Activated naive CD8-positive, alpha-beta T cell (primary cell): Measurements from ENCODE around the gene ZCCHC14.

Experiments used
- H3K27ac Mint-ChIP-seq: one replicate; pipeline ENCODE4 v1.8.0; 2021; ENCODE audit warnings: mixed read lengths
- H3K27me3 Mint-ChIP-seq: one replicate; pipeline ENCODE4 v1.8.0; 2021; ENCODE audit warnings: mixed read lengths
- H3K36me3 Mint-ChIP-seq: one replicate; pipeline ENCODE4 v1.8.0; 2021; ENCODE audit warnings: mixed read lengths
- H3K4me1 Mint-ChIP-seq: one replicate; pipeline ENCODE4 v1.8.0; 2021; ENCODE audit warnings: low read depth, mixed read lengths
- H3K4me3 Mint-ChIP-seq: one replicate; pipeline ENCODE4 v1.8.0; 2021; ENCODE audit warnings: mild to moderate bottlenecking, mixed read lengths
- H3K9me3 Mint-ChIP-seq: one replicate; pipeline ENCODE4 v1.8.0; 2021; ENCODE audit warnings: low read depth, mixed read lengths

ZCCHC14 gene

DNA sequence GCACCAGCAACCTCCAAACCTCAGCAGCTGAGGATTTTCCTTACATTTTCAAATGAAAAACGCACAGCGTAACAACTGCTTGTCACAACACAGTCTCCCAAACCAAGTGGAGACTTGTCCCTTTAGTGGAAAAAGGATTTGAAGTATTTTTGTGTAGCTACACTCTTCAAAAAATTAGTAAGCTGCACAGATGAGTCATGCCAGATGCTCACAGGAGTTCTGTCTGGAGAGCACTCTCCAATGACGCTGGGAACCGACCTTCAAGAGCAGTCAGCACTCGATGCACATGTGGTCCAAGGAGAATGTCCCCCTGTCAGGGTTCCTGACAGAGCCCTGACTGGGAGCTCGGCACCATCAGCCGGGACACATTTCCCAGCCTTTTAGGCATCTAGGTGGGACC lies 60.9 kb downstream of the ZCCHC14 start:
- Mint-ChIP-seq H3K36me3 (peaks cover 2% of the 10 kb centered on the region), H3K4me1 (peaks cover 20% of the 10 kb centered on the region), H3K4me3 (no peak overlapping the region), H3K27me3 (no peaks in the 10 kb centered on the region), H3K27ac (no peak overlapping the region), H3K9me3 (no peaks in the 10 kb centered on the region)

DNA sequence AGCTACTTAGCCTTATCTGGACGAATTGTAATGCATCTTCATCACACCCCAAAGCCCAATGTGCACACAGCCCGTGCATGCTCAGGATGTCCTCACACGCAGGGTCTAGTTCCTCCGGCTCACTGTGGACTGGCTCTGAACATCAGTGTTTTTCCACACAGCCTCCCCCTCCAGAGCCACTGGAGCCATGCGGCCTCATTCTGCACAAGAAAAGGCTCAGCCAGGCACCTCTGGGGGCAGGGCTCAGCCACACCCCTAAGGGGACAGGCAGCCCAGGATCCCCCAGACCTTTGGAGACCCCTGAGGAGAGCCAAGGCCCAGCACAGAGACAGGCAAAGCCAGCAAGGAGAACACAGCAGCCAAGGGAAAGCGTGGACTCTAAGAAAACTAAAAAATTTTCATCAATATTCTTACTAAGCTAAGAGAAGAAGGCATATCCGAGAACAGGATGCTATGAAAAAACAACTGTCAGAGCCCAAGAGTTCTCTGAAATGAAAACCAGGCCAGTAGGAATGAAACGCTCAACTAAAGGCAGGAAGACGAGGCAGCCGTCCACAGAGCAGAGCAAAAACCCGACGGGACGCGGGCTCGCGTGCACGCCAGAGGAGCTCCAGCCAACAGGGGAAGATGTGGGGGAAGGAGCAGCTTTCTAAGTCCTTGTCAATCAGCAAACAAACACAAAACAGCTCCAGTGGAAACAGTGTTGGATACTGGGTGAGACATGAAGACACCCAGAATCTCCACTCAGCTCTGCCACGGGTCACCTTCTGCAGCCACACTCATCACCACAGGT lies 66.2 kb downstream of the ZCCHC14 start:
- H3K4me3 Mint-ChIP-seq, result no peak overlapping the region
- no peaks in the 10 kb centered on the region for H3K4me1 Mint-ChIP-seq
- H3K9me3 Mint-ChIP-seq, result no peaks in the 10 kb centered on the region
- H3K27me3 Mint-ChIP-seq, result no peaks in the 10 kb centered on the region
- H3K36me3 Mint-ChIP-seq, result peaks cover 4% of the 10 kb centered on the region
- no peak overlapping the region for H3K27ac Mint-ChIP-seq

DNA sequence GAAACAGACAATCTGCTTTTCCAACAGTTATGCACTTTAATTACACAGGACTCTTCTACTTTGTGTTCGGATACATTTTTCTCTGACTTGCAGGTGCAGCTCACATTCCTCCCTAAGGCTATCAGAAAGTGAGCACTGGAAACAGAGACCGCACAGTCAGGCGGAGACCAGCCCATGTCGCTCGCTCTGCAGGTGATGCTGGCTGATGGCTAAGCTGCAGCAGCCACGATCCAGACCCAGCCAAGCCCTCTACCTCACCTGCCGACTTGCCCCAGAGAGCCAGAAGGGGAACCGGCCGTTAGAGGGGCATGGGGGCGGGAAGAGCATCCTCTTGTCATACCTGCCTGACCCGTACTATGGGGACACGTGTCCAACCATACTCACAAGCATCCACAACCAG lies 66.9 kb downstream of the ZCCHC14 start:
- no peaks in the 10 kb centered on the region for H3K9me3 Mint-ChIP-seq
- H3K27ac Mint-ChIP-seq, result no peak overlapping the region
- no peak overlapping the region for H3K4me3 Mint-ChIP-seq
- H3K36me3 Mint-ChIP-seq, result peaks cover 4% of the 10 kb centered on the region
- no peaks in the 10 kb centered on the region for H3K4me1 Mint-ChIP-seq
- no peaks in the 10 kb centered on the region for H3K27me3 Mint-ChIP-seq

DNA sequence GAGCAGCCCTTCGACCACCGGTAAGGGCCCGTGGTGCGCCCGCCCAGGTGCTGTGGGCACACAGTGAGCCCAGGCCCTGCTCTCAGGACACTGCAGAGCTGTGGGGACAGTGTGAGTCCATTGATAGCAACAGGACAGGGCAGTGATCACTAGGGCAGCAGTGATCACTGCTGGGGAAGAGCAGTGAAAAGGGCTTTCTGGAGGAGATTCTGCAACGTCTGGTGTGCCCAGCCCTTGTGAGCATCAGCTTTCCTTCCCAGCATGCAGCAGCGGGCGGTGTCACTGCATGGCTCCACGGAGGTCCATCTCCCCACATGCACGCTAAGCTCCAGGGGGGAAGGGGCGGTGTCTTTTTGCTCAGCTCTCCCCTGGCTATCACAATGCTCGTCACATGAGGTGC lies 68.6 kb downstream of the ZCCHC14 start:
- no peak overlapping the region for H3K4me3 Mint-ChIP-seq
- H3K27me3 Mint-ChIP-seq, result no peaks in the 10 kb centered on the region
- H3K9me3 Mint-ChIP-seq, result no peaks in the 10 kb centered on the region
- no peak overlapping the region for H3K27ac Mint-ChIP-seq
- H3K36me3 Mint-ChIP-seq, result peaks cover 7% of the 10 kb centered on the region
- no peaks in the 10 kb centered on the region for H3K4me1 Mint-ChIP-seq

DNA sequence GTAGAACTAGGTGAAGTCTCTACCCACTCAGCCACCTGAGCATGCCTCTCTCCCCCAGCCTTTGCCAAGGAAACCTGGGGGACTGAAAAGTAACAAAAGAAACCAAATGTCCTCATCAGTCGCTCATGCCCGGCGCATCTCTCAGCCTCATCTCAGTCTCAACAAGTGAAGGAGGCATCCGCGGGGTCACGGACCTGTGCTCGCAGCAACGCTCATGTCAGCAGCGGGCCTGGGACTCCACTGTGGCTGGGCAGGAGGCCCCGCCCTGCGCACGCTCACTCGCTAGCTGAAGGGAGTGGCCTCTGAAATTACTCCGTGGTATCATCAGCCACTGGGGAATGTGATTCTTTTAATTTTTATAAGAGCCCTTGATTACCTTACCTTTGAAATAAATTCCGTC lies 69.4 kb downstream of the ZCCHC14 start:
- H3K27me3 Mint-ChIP-seq, result no peaks in the 10 kb centered on the region

DNA sequence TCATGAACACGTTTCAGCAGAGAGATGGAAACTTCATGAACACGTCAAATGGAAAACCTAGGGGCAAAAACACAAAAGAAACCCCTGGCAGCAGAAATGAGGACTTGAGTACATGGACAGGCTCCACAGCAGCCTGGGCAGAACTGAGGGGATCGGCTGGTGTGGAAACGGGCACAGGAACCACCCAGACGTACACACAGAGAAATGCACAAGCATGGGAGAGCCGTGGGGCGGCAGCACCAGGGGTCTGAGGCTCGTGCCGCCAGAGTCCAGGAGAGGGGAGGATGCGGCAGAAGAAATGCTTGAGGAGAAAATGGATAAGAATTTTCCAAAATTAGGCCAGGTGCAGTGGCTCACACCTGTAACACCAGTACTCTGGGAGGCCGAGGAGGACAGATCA lies 70.7 kb downstream of the ZCCHC14 start:
- peaks cover 7% of the 10 kb centered on the region for H3K36me3 Mint-ChIP-seq

More for the DNA sequence above, 69.4 kb downstream of the ZCCHC14 start:
- Mint-ChIP-seq H3K36me3 (peaks cover 7% of the 10 kb centered on the region), H3K27ac (no peak overlapping the region), H3K9me3 (no peaks in the 10 kb centered on the region), H3K4me1 (no peaks in the 10 kb centered on the region), H3K4me3 (no peak overlapping the region)

DNA sequence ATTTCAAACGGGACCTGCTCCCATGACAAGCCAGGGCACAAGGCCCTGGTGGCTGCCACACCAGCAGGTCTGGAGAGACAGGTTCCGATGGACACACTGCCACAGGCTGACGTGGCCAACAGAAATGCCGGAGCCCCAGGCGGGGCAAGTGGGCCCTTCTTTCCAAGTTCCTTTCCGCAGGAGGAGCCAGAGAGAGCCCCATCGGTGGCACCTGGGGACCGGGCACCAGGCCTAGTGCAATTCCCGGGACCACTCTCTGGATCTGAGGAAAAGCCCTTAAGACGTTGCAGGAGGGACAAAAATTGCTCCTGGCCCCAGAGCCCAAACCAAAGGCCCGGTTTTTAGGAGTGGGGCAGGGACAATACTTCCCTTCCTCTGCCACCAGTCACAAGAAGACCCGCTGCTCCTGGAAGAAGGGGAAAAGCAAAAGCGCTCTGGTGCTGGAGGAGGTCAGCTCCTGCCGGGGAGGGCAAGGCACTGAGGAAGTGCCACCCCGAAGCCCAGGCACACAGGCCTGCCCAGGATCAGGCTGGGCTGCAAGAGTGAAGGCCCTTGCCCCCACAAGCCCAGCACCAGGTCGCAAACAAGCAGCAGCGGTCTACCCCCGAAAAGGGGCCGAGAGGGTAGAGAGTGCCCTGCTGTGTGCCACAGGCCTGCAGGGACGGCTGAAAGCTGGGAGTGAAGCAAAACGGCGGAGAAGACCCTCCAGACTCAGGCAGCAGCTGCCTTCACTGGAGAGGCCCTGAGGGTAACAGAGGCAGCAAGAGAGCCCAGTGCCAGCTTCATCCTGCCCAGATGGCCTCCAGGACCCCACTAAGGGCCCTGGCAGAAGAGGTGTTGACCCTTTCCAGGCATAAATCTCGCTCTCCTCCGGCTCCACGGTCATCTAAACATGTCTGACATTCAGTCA lies 71.6 kb downstream of the ZCCHC14 start:
- no peaks in the 10 kb centered on the region for H3K27me3 Mint-ChIP-seq
- H3K9me3 Mint-ChIP-seq, result no peaks in the 10 kb centered on the region
- H3K4me3 Mint-ChIP-seq, result no peak overlapping the region
- no peak overlapping the region for H3K27ac Mint-ChIP-seq
- peaks cover 7% of the 10 kb centered on the region for H3K36me3 Mint-ChIP-seq
- no peaks in the 10 kb centered on the region for H3K4me1 Mint-ChIP-seq

More for the DNA sequence above, 70.7 kb downstream of the ZCCHC14 start:
- H3K27ac Mint-ChIP-seq, result no peak overlapping the region
- H3K4me1 Mint-ChIP-seq, result no peaks in the 10 kb centered on the region
- H3K27me3 Mint-ChIP-seq, result no peaks in the 10 kb centered on the region
- no peaks in the 10 kb centered on the region for H3K9me3 Mint-ChIP-seq
- no peak overlapping the region for H3K4me3 Mint-ChIP-seq

DNA sequence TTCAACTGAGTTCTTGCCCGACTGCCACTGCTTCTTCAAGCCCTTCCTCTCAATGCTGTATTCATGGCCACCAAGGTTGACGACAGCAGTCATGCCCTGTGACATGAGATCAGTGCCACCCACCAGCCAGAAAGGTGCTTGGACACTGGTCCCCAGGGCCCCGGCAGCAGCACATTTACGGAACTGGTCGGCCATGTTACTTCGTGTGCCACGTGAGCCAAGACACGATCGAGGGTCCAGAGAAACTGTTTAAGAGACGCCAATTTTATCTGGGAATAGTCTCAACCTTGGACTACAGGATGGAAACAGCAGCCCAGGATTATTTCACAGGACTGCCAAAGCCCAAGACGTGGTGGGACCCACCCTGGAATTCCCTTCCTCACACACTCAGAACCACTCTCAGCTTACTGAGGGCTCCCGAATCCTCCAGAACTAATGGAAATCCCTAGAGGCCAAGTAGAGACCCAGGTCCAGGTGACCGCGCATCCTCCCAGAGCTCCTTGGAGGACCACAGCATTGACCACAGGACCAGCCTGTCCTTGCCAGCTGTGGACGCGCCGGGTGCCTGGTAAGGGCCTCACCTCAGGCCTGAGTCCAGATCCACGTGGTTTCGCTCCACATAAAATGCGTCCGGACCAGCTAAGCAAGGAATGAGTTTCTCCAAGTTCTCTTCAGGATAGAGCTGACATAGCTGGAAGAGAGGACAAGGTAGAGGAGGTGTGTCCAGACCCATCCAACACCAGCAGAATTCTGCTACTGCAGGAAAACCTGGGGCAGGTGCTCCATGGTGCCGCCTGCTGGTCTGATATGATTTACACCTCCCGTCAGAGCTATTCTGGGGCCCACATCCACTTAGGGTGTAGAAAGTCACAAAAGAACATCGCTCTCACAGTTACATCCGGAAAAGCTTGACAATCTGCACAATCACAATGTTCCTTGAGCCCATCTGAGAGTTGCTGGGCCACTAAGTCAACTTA lies 72.5 kb downstream of the ZCCHC14 start:
- Mint-ChIP-seq H3K27me3 (no peaks in the 10 kb centered on the region), H3K4me1 (no peaks in the 10 kb centered on the region), H3K4me3 (no peak overlapping the region), H3K27ac (no peak overlapping the region), H3K36me3 (peaks cover 7% of the 10 kb centered on the region), H3K9me3 (no peaks in the 10 kb centered on the region)

DNA sequence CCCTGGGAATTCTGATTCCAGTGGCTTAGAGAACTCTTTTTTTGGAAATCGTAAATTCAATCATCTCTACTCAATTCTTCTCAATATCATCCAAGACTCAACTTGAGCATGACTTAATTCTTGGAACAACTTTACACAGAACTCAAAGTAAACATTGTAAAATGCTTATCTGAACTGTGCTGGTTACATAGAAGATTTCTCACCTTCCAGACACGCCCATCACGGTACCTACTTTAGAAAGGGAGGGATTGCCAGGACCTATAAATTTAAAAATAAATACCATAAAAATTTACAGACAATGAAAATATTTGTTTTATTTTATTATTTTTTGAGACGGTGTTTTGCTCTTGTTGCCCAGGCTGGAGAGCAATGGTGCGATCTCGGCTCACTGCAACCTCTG lies 74.2 kb downstream of the ZCCHC14 start:
- H3K4me1 Mint-ChIP-seq, result no peaks in the 10 kb centered on the region

DNA sequence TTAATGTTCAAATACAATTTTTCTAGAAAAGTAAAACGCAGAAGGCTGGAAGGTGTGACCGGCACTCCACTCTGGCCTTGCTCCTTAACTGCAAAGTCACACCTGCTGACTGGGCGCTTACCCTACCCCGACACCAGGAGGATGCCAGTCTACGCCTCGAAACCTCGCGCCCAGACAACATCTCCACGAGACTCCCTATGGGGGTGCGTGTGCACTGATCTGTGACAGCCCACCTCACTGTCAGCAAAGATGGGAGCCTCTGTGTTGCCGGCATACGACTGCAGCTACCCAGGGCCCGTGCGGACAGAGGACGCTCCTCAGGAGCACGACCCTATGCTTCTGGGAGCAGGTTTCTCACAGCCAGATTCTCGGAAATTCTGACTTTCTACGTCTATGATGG lies 74.6 kb downstream of the ZCCHC14 start:
- Mint-ChIP-seq H3K36me3 (peaks cover 7% of the 10 kb centered on the region), H3K27ac (no peak overlapping the region), H3K9me3 (no peaks in the 10 kb centered on the region), H3K4me3 (no peak overlapping the region), H3K27me3 (no peaks in the 10 kb centered on the region), H3K4me1 (no peaks in the 10 kb centered on the region)

More for the DNA sequence above, 74.2 kb downstream of the ZCCHC14 start:
- no peak overlapping the region for H3K4me3 Mint-ChIP-seq
- no peaks in the 10 kb centered on the region for H3K9me3 Mint-ChIP-seq
- H3K27ac Mint-ChIP-seq, result no peak overlapping the region
- H3K27me3 Mint-ChIP-seq, result no peaks in the 10 kb centered on the region
- peaks cover 7% of the 10 kb centered on the region for H3K36me3 Mint-ChIP-seq

DNA sequence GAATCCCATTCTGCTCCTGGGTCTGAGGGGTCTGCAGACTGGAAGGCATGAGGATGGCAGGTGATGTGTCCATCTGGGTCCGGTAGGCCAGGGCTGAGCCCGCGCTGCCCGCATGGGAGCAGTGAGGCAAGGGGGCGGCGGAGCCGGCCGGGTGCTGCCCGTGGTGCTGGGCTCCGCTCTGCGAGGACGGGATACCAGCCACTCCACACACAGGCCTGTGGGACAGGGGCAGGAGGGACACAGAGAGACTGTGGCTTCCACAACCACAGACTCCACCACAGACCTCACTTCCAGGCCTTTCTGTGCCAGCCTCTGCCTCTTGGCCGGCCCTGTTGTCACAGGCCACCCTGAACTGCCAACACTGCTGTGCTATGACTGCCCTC lies 75.3 kb downstream of the ZCCHC14 start:
- no peaks in the 10 kb centered on the region for H3K9me3 Mint-ChIP-seq
- H3K36me3 Mint-ChIP-seq, result peaks cover 7% of the 10 kb centered on the region
- H3K4me3 Mint-ChIP-seq, result no peak overlapping the region
- H3K27me3 Mint-ChIP-seq, result no peaks in the 10 kb centered on the region
- no peaks in the 10 kb centered on the region for H3K4me1 Mint-ChIP-seq
- H3K27ac Mint-ChIP-seq, result no peak overlapping the region

DNA sequence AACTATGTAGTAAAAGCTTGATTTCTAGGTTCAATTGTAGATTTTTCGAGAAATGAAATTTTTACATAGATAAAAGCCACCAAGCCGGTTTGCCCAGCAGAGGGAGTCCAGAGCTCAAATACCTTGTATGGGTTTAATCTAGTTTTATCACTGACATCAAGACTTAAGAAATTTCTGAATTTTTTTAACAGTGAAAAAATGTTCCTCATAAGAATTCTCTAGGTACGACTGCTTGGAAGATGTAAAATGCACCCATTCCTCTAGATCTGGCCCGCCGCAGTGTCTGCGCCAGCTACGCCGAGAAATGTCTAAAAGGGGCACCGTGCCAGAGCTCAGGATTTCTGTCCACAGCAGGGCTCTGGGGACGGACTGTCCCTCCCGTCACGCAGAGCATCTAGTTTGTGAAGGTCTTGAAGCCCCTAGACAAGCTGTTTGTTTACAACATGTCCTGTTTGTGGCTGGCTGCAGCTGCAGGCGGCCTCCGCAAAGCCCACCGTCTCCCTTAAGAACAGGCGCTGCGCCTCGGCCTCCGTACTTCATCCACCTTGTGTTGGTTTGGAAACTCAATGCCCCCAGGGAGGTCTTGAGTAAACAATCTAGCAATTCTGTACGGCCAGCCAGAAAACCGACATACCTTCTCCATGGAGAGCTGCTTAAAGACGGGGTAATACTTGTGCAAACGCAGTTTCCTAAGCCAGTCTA lies 75.8 kb downstream of the ZCCHC14 start:
- Mint-ChIP-seq H3K27me3 (no peaks in the 10 kb centered on the region), H3K4me1 (no peaks in the 10 kb centered on the region), H3K27ac (no peak overlapping the region), H3K36me3 (peaks cover 5% of the 10 kb centered on the region), H3K4me3 (no peak overlapping the region), H3K9me3 (no peaks in the 10 kb centered on the region)

DNA sequence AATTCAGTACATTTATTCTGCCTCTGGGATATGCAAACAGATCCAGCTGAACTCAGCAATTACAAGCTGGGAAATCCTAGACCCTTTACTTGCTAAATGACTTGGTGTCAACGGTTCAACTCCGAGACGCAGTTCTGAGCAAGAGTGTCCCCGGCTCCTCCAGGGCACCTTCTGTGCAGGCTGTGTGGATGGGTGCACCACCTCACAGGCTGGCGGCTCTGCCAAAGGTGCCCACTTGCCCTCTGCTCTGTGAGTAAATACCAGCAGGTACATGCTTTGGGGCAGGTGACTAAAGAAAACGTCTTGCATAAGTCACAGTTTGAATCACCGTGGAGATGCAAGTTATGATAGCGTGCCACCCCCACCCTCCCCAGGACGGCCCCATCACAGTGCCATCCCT lies 77.4 kb downstream of the ZCCHC14 start:
- Mint-ChIP-seq H3K4me1 (no peaks in the 10 kb centered on the region), H3K9me3 (no peaks in the 10 kb centered on the region), H3K4me3 (no peak overlapping the region), H3K36me3 (peaks cover 2% of the 10 kb centered on the region), H3K27me3 (no peaks in the 10 kb centered on the region), H3K27ac (no peak overlapping the region)

DNA sequence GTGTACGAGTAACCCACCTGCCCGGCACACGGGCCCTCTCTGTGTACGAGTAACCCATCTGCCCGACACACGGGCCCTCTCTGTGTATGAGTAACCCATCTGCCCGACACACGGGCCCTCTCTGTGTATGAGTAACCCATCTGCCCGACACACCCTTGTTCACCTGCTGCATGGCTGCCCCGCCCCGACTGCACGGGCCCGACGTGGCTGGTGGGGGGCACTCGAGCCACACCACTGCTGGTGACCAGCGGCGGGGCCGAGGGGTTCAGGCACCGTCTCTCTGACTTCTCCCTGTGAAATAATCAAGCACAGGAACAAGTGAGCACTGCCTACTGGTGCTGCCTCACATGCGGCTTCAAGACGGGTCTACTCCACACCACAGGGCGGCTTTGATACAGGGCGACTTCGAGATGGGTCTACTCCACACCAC lies 78.6 kb downstream of the ZCCHC14 start:
- Mint-ChIP-seq H3K4me1 (no peaks in the 10 kb centered on the region), H3K36me3 (no peaks in the 10 kb centered on the region), H3K27ac (no peak overlapping the region), H3K9me3 (no peaks in the 10 kb centered on the region), H3K27me3 (no peaks in the 10 kb centered on the region), H3K4me3 (no peak overlapping the region)
